GM21529 (cell line): ENCODE measurements around the gene TBX5.

Experiments used
- ATAC-seq: cut with Tn5 transposase; IDR thresholded peaks from one replicate; pipeline ENCODE4 v1.9.1; 2021; ENCODE audit not compliant: unreplicated experiment

Gene TBX5

GRCh38 chr12:114334395-114334794 is 71.5 kb downstream of the TBX5 start:
- ATAC-seq: no peak

DNA sequence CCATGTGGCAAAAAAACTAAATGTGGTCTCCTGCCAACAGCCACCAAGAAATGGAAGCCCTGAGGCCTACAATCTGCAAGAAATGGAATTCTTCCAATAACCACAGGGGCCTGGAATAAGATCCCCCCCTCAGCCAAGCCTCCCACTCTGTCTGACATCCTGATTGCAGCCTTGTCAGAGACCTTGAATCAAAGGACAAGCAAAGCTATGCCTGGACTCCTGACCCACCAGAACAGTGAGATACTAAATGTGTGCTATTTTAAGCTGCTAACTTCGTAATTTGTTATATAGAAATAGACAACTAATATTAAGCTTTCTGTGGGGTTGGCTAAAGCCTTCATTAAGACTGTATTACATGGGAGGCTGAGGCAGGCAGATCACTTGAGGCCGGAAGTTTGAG is 77.7 kb downstream of the TBX5 start:
- no peak for ATAC-seq

DNA sequence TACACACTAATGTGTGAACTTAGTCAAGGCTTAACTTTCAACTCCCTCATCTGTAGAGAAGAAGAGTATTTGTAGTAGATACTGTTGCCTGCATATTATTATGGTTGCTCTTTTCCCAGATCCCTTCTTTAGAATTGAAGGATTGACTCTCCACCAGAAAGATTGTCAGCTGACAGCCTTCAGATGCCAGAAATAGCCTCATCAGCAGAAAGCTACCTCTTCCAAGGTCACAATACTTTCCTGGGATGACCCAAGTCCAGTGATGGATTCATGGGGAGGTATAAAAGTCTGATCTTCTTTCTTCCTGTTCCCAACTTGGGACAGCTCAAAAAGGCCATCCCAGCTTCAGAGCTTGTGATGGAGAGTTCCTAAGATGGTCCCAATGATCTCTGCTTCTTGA is 78.2 kb downstream of the TBX5 start:
- ATAC-seq: no peak

DNA sequence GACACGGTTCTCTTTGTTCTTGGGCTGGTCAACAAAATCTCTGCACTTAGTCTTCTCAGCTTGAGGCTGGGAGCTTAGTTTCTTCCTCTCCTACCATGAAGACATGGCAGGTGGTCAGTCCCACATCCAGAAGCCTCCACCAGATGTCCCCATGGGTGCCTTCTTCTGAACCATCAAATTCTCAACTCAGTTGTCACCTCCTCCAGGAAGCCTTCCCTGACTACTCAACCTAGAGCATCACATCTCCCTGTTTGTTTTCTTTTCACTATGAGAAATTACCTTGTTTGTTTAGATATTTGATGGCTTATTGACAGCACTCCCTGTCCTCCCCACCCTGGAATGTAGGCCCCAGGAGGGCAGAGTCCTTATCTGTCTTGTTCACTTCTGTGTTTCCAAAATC is 84.4 kb downstream of the TBX5 start:
- ATAC-seq: no peak

DNA sequence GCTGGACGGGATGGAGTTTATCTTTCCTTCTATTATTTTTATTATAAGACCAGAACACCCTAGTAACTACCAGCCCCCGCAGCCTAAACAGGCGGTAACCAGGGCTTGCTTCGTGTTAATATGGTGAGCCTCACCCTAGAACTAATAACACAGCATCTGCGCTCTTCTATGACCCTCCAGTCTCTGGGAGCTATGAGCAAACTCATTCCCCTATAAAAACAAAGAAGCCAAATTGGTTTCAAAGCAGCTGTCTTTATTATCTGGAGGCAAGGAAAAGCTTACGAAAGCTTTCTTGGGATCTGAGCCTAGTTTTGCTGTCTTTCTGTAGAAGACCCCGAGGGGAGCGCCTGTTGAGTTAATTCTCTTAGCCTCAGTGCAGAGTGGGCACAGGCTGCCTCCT is 85.0 kb downstream of the TBX5 start:
- ATAC-seq: no peak

- no peak for ATAC-seq
These were observed 85.8 kb downstream of the TBX5 start for GRCh38 chr12:114320101-114320500.

DNA sequence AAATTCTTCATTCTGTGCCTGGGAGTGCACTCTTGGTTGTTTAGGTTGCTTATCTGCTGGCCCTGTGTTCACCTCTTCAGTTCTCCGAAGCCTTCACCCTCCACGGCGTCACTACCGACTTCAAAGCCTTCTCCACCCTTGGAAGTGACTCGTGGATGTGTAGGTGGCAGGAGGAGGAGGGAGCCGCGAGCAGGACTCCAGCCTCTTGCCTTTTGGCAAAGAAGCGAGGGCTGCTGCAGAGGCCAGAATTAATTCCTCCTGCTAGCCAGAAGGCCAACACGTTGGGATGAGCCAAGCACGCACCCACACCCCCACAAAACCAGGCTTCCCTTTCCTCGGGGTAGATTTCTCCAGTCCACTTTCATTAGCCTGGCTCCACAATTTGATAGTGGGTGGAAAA is 86.5 kb downstream of the TBX5 start:
- no peak for ATAC-seq

DNA sequence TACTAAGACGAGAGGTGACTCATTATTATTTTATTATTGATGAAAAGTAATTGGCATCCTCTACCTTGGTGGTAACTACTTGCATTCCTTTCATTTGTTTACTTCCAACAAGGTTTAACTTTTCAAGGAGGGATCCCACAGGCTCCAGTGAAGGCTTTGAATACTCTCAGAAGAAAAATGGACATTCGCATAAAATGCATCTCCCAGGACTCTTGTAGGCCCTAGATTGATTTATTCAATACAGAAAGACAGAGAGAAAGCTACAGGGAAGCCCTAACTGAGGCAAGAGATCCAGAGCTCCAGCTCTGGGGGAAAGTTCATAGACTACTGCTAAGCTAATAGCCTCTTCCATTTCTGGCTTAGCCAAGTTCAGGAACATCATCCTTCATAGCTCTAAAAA is 87.0 kb downstream of the TBX5 start:
- ATAC-seq: no peak

DNA sequence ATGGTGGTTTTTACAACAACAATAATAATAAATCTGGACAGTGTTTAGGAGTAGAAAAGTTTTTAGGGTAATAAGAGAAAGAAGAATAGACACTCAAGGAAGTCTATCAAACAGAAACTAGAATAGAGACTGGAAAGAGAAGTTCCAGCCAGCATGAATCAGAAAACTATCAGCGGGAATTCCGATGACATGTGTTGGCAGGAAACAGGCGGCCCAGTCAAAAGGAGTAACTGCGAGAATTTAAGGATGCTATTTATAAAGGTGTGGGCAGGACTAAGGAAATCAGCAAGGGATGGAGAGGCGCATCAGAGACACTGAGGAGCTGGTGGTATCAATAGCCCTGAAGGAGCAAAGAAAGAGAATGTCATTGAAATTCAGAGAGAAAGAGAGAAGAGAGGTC is 89.9 kb downstream of the TBX5 start:
- ATAC-seq: no peak

DNA sequence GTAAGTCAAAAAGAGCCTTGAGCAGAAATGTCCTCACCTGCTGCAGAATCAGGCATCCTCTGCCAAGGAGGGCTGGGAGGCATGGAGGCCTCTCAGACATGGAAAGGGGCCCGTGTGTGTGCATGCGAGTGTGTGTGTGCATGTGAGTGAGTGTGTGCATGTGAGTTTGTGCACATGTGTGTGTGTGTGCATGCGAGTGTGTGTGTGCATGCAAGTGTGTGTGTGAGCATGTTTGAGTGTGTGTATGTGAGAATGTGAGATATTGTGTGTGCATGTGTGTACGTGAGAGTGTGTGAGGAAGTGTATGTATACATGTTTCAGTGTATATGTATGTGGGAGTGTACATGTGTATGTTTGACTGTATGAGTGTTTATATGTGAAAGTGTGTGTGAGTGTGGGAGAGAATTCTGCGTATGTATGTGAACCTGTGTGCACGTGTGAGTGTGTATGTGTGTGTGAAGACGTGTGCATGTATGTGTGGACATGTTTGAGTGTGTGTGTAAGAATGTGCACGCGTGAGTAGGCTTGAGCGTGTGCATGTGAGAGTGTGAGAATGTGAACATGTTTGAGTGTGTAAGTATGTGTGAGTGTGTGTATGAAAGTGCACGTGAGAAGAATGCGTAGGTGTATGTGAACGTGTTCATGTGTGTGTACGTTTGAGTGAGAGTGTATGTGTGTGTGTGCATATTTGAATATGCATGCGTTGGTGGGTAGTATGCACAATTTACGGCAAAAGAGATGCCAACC is 90.8 kb downstream of the TBX5 start:
- no peak for ATAC-seq

GRCh38 chr12:114314403-114314802 is 91.5 kb downstream of the TBX5 start:
- ATAC-seq: no peak

DNA sequence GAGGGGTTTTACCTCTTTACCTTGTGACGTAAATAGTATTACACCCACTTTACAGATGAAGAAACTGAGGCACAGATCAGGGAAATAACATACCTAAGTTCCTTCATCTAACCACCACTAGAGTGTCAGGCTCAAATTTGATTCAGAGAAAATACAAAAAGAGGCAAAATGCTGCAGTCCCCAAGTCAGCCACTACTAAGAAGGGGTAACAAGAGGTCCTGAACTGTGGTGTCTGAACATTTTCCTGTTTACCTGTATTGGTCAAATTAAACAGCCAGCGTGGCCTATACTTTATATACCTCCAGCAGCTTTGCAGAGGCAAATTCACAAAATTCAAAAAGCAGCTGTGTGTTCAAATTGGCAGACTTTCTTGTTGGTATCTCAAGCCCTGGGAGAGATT is 92.0 kb downstream of the TBX5 start:
- ATAC-seq: no peak

GRCh38 chr12:114311974-114312373 is 94.0 kb downstream of the TBX5 start:
- no peak for ATAC-seq

DNA sequence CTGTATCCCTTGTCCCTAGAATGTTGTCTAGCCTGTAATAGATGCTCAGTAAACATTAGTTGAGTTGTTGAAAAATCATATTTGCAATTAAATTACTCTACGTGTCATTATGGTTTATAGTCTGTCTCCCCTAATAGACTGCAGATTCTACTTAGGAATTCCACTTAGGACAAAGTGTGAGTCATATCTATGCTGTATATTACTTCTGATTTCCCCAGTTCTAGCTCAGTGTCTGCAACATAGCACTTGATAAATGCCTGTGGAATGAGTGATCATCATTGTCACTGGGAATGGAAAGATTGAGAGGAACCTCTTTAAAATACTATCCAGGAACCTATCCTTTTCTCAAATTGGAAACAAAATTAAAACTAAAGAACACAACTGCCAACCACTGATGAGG is 99.3 kb downstream of the TBX5 start:
- no peak for ATAC-seq

GRCh38 chr12:114305446-114305845 is 100.5 kb downstream of the TBX5 start:
- ATAC-seq: no peak
